K562 (cell line): Measurements from ENCODE around the gene GBF1. TPM values are rescaled to one million over a fixed set of nuclear protein-coding genes. Genes with fewer than 3 reads are reported as not detected.
A peak's percentile ranks its signal among the peaks of the same experiment; 100 is the strongest.

Experiments
- ATAC-seq: fragments of 200-7000 bp; cut with Tn5 transposase; 3 replicates; pipeline ENCODE4 v1.9.1; 2020; ENCODE audit warnings: moderate library complexity
- BruUV-seq: library from RNA; stranded (reverse); fragments of 400-500 nt; replicated peaks from 2 replicates; lab custom pipeline; 2021; lab: Mats Ljungman, UMichigan
- CTCF ChIA-PET: fragments of 300-600 bp; formaldehyde crosslinking; extraction: SDS; loops from one replicate; lab custom pipeline; 2021; ENCODE audit warnings: low intra/inter-chr PET ratio; lab: Yijun Ruan, JAX
- POLR2A ChIA-PET: fragments of 300-600, 350-650 bp; sonication (Branson Sonifier 250); formaldehyde crosslinking; extraction: SDS; loops from one replicate; lab custom pipeline; 2021; ENCODE audit warnings: antibody characterized with exemption, inconsistent platforms; lab: Yijun Ruan, JAX
- DNase-seq, 4 experiments: peaks; one replicate each; pipeline versions ENCODE4 v3.0.0 to v3.0.0-alpha.2; 2011 to 2018; ENCODE audit warnings: low spot score in 3 of 4, mixed read lengths in 3 of 4; ENCODE audit errors: extremely low read depth in 1 of 4
- FAIRE-seq: peaks from 2 replicates; lab custom pipeline; 2011; peaks lifted over from hg19 to GRCh38; lab: Jason Lieb, UNC
- H2AFZ ChIP-seq: 2 replicates; pipeline ENCODE4 v1.6.0; 2011; ENCODE audit warnings: low read depth, low read length, control low read depth, inconsistent platforms
- H3K27ac ChIP-seq: fragments of 200-600 bp; 3 replicates; pipeline ENCODE4 v1.8.0; 2011; ENCODE audit warnings: low read depth, mild to moderate bottlenecking, control low read depth, inconsistent platforms, low read length, moderate library complexity, mixed read lengths; ENCODE audit errors: extremely low read depth
- H3K27me3 ChIP-seq, 2 experiments: fragments of 300-600 bp in 1 of 2; 2 replicates in 1 of 2; 3 replicates in 1 of 2; pipeline versions ENCODE4 v1.6.0 to v1.8.0; 2011; ENCODE audit warnings: inconsistent platforms in 2 of 2, low read length in 2 of 2, mild to moderate bottlenecking in 1 of 2, mixed read lengths in 1 of 2, moderate library complexity in 1 of 2; ENCODE audit not compliant: control insufficient read depth in 2 of 2, insufficient read depth in 2 of 2
- H3K36me3 ChIP-seq: fragments of 300-600 bp; 3 replicates; pipeline ENCODE4 v1.8.0; 2011; ENCODE audit warnings: mild to moderate bottlenecking, low read length, inconsistent platforms; ENCODE audit not compliant: control insufficient read depth, insufficient read depth
- H3K4me1 ChIP-seq, 2 experiments: fragments of 200-600 bp in 1 of 2; replicated peaks in 1 of 2; 2 replicates in 1 of 2; 3 replicates in 1 of 2; pipeline versions ENCODE4 v1.5.1 to v1.8.0; 2011; ENCODE audit warnings: inconsistent platforms in 2 of 2, low read length in 2 of 2, mild to moderate bottlenecking in 1 of 2, mixed read lengths in 1 of 2, moderate library complexity in 1 of 2; ENCODE audit not compliant: control insufficient read depth in 2 of 2, insufficient read depth in 2 of 2
- H3K4me2 ChIP-seq: 2 replicates; pipeline ENCODE4 v1.6.1; 2011; ENCODE audit warnings: low read length, control low read depth, inconsistent platforms, mixed read lengths; ENCODE audit not compliant: insufficient read depth
- H3K4me3 ChIP-seq: fragments of 200-600 bp; sonication (generic), shearing (Covaris generic); 2 replicates; pipeline ENCODE4 v1.5.1; 2016; ENCODE audit warnings: control low read depth, inconsistent platforms
- H3K79me2 ChIP-seq: fragments of 200-600 bp; 3 replicates; pipeline ENCODE4 v1.8.0; 2011; ENCODE audit warnings: low read length, inconsistent platforms; ENCODE audit not compliant: control insufficient read depth, insufficient read depth
- H3K9ac ChIP-seq, 2 experiments: 2 replicates each; pipeline versions ENCODE4 v1.6.0 to v1.6.1; 2011; ENCODE audit warnings: low read depth in 2 of 2, low read length in 2 of 2, control low read depth in 1 of 2, inconsistent platforms in 1 of 2, mild to moderate bottlenecking in 1 of 2, mixed read lengths in 1 of 2; ENCODE audit not compliant: insufficient read depth in 1 of 2
- H3K9me1 ChIP-seq: one replicate; pipeline ENCODE4 v1.6.0; 2011; ENCODE audit warnings: inconsistent platforms, mild to moderate bottlenecking, low read length, moderate library complexity; ENCODE audit not compliant: control insufficient read depth, insufficient read depth
- H3K9me3 ChIP-seq: replicated peaks from 2 replicates; pipeline ENCODE4 v1.5.1; 2011; ENCODE audit warnings: low read depth, low read length, inconsistent platforms; ENCODE audit not compliant: control insufficient read depth, insufficient read depth
- H4K20me1 ChIP-seq: replicated peaks from 2 replicates; pipeline ENCODE4 v1.6.1; 2011; ENCODE audit warnings: low read length, inconsistent platforms, mixed read lengths; ENCODE audit not compliant: control insufficient read depth, insufficient read depth
- E4F1 ChIP-seq: fragments of 250-450 bp; sonication (Bioruptor Pico); IDR thresholded peaks from 2 replicates; pipeline ENCODE4 v1.5.0; 2021; ENCODE audit warnings: mild to moderate bottlenecking, borderline replicate concordance
- FOXO4 ChIP-seq: fragments of 450-650 bp; formaldehyde crosslinking; IDR thresholded peaks from 2 replicates; pipeline ENCODE4 v1.4.0; 2020; ENCODE audit warnings: mild to moderate bottlenecking, moderate library complexity
- MYBL2 ChIP-seq, 2 experiments: fragments of 450-650 bp in 1 of 2; sonication (generic) in 1 of 2; formaldehyde crosslinking in 1 of 2; IDR thresholded peaks; 2 replicates each; pipeline versions ENCODE4 v1.6.1 to v1.8.1; 2017 to 2022; ENCODE audit warnings: borderline replicate concordance in 1 of 2, inconsistent platforms in 1 of 2, low read depth in 1 of 2, mild to moderate bottlenecking in 1 of 2, missing genetic modification reagents in 1 of 2, moderate library complexity in 1 of 2
- RNF2 ChIP-seq: sonication (generic); IDR thresholded peaks from 2 replicates; pipeline ENCODE4 v1.6.1; 2016
- TFAP4 ChIP-seq: sonication (generic); formaldehyde crosslinking; IDR thresholded peaks from 2 replicates; pipeline ENCODE4 v1.8.0; 2022; ENCODE audit warnings: missing genetic modification reagents, mild to moderate bottlenecking, moderate library complexity, borderline replicate concordance
- ZEB2 ChIP-seq: fragments of 450-650 bp; IDR thresholded peaks from 2 replicates; pipeline ENCODE4 v1.6.1; 2016
- ZNF507 ChIP-seq: conservative IDR thresholded peaks from 2 replicates; pipeline ENCODE4 v1.6.1; 2017; ENCODE audit warnings: missing genetic modification characterization, missing compliant biosample characterization
- WGBS: fragments of 100-300 bp; shearing (Covaris generic); methylation state at CpG from one replicate; pipeline ENCODE4 v1.1.6; 2016; ENCODE audit warnings: low coverage, mixed read lengths; ENCODE audit not compliant: insufficient coverage; ENCODE audit errors: missing lambda C conversion rate; 5-methylcytosine and 5-hydroxymethylcytosine counted together
- in situ Hi-C: fragments of 300-500 bp; cut with MboI; formaldehyde crosslinking; loops from 4 replicates; pipeline ENCODE4 v1.15.0; 2018; ENCODE audit warnings: inconsistent platforms, mixed read lengths
- intact Hi-C: fragments of 100-400 bp; cut with micrococcal nuclease; formaldehyde crosslinking; loops from 2 replicates; pipeline ENCODE4 v1.14.2; 2022
- polyA plus RNA-seq, 8 experiments: library from polyadenylated mRNA; depleted of rRNA in 4 of 8; stranded (reverse) in 5 of 8; unstranded in 3 of 8; fragments of >200 nt; fragmentation: Nextera tagmentation in 2 of 8; fragmentation: Illumina TruSeq in 1 of 8; extraction: Ambion mirVana in 2 of 8; extraction: Trizol in 1 of 8; gene quantifications; 2 replicates each; pipeline versions ENCODE4 v1.2.1 to v1.2.3, GENCODE V29; 2011 to 2014; ENCODE audit warnings: inconsistent platforms in 1 of 8, missing spikeins in 1 of 8
- total RNA-seq, 7 experiments: library from RNA; depleted of rRNA in 6 of 7; stranded (reverse); fragments of >200 nt in 6 of 7; fragmentation: Illumina TruSeq in 2 of 7; extraction: Trizol in 2 of 7; gene quantifications; 2 replicates each; pipeline versions ENCODE4 v1.2.1 to v1.2.3, GENCODE V29; 2011 to 2021; ENCODE audit warnings: low replicate concordance in 1 of 7

The GBF1 gene
- total and polyA plus RNA-seq, 9 of the 15 experiments (the other 6 are each of a cell fraction or from before 2014, with no cell fraction given) = 0.69 to 28.0 (median 10.3) TPM

DNA sequence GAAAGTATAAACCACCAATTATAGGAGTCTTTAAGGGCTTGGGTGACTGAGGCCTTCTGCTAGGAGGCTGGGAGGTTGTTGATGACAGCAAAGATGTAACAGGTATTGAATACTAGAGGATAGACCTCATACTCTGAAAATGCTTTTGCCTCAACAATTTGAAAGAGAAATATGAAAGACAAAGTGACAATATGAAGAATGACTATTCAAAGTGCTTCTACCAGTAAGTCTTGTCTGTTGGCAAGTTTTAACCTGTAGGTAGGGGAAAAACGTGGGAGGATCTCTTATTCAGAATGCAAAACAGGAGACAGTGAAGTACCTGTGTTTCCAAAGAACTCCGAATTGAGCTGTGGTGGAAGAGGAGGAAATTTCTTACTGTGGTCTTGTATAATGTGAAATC is 38.2 kb downstream of the GBF1 start:
- Histone ChIP-seq H3K27me3 (no peaks in the 10 kb centered on the region), H3K36me3 (peaks cover 23% of the 10 kb centered on the region), H3K9ac (no peak overlapping the region), H3K4me3 (no peak overlapping the region), H2AFZ (no peak overlapping the region), H3K9me1 (no peaks in the 10 kb centered on the region), H3K4me2 (no peak overlapping the region), H3K79me2 (peaks cover 73% of the 10 kb centered on the region), H4K20me1 (peaks cover 9% of the 10 kb centered on the region; the same call in 1 of the 2 replicates), H3K9me3 (no peaks in the 10 kb centered on the region), H3K27ac (no peak overlapping the region; the same call in 2 of the 3 replicates), H3K4me1 (peaks cover 0 to 17% of the 10 kb centered on the region in 2 experiments; a peak in 2 of 5 replicates)
- DNase-seq = no peak
- intact Hi-C loops = no loop called here
- TF ChIP-seq TFAP4 = no peak
- no peak for TF ChIP-seq ZEB2
- no peak for TF ChIP-seq RNF2
- peak; percentile 36; the same call in 1 of the 3 replicates for ATAC-seq
- no peak for FAIRE-seq
- WGBS = 9% methylated on average over 2 of the region's 2 CpGs
- BruUV-seq = no TSS peak
- in situ Hi-C loops = no loop called here
- ChIA-PET POLR2A (interaction anchor here (0.6 to 1.3 kb wide), 4 partner anchors 15 to 948 kb away, joined by 3 to 9 read pairs (median 4); no protein-coding TSS in a partner anchor), CTCF (no interaction called here)

GRCh38 chr10:102283890-102284289 is 38.6 kb downstream of the GBF1 start:
- Histone ChIP-seq H3K4me3 (no peak overlapping the region), H3K27ac (no peak overlapping the region; the same call in 2 of the 3 replicates), H3K9me1 (no peaks in the 10 kb centered on the region), H2AFZ (no peak overlapping the region), H3K9me3 (no peaks in the 10 kb centered on the region), H3K27me3 (no peaks in the 10 kb centered on the region), H4K20me1 (peaks cover 9% of the 10 kb centered on the region; the same call in 1 of the 2 replicates), H3K4me2 (no peak overlapping the region), H3K79me2 (peaks cover 69% of the 10 kb centered on the region), H3K4me1 (peaks cover 0 to 17% of the 10 kb centered on the region in 2 experiments; a peak in 3 of 5 replicates), H3K9ac (no peak overlapping the region), H3K36me3 (peaks cover 23% of the 10 kb centered on the region)
- ATAC-seq = no peak
- POLR2A ChIA-PET = interaction anchor here (0.6 to 1.3 kb wide), 4 partner anchors 16 to 947 kb away, joined by 3 to 9 read pairs (median 4); no protein-coding TSS in a partner anchor
- FAIRE-seq = no peak
- BruUV-seq = no TSS peak
- CTCF ChIA-PET = no interaction called here
- intact Hi-C loops (no loop called here), in situ Hi-C loops (no loop called here)
- 12% methylated on average over 2 of the region's 2 CpGs for WGBS
- no peak for DNase-seq
- TF ChIP-seq FOXO4 (no peak), ZNF507 (tag) (no peak), E4F1 (CRISPR knock-in tag) (no peak), MYBL2 (IDR thresholded peaks at IDR 0.05; ENCODE audit: low read depth) (no peak), MYBL2 (CRISPR knock-in tag; IDR thresholded peaks at IDR 0.05; ENCODE audit: borderline replicate concordance) (no peak)
